GM12875 (cell line): ENCODE data around the gene EMILIN1.

Experiments
- H3K4me3 ChIP-seq: one replicate; pipeline ENCODE4 v1.5.1; 2011; ENCODE audit warnings: low read depth, low read length, control low read depth
- TF ChIP-seq, protein P1 (sequence below): IDR thresholded peaks from 2 replicates; pipeline ENCODE4 v1.5.1; 2011; ENCODE audit warnings: low read depth, mild to moderate bottlenecking, control low read depth, inconsistent platforms, low read length, moderate library complexity, borderline replicate concordance; ENCODE audit not compliant: insufficient read depth

The EMILIN1 gene

DNA sequence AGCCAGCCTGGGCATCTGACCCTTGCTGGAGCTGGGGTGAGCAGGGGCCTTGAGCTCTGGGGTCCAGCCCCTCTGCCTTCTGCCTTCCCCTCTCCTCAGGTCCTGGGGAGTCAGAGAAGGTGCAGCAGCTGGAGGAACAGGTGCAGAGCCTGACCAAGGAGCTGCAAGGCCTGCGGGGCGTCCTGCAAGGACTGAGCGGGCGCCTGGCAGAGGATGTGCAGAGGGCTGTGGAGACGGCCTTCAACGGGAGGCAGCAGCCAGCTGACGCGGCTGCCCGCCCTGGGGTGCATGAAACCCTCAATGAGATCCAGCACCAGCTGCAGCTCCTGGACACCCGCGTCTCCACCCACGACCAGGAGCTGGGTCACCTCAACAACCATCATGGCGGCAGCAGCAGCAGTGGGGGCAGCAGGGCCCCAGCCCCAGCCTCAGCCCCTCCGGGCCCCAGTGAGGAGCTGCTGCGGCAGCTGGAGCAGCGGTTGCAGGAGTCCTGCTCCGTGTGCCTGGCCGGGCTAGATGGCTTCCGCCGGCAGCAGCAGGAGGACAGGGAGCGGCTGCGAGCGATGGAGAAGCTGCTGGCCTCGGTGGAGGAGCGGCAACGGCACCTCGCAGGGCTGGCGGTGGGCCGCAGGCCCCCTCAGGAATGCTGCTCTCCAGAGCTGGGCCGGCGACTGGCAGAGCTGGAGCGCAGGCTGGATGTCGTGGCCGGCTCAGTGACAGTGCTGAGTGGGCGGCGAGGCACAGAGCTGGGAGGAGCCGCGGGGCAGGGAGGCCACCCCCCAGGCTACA is 3.8 kb downstream of the EMILIN1 start:
- no peak overlapping the region for H3K4me3 ChIP-seq
- TF ChIP-seq, protein P1, sequence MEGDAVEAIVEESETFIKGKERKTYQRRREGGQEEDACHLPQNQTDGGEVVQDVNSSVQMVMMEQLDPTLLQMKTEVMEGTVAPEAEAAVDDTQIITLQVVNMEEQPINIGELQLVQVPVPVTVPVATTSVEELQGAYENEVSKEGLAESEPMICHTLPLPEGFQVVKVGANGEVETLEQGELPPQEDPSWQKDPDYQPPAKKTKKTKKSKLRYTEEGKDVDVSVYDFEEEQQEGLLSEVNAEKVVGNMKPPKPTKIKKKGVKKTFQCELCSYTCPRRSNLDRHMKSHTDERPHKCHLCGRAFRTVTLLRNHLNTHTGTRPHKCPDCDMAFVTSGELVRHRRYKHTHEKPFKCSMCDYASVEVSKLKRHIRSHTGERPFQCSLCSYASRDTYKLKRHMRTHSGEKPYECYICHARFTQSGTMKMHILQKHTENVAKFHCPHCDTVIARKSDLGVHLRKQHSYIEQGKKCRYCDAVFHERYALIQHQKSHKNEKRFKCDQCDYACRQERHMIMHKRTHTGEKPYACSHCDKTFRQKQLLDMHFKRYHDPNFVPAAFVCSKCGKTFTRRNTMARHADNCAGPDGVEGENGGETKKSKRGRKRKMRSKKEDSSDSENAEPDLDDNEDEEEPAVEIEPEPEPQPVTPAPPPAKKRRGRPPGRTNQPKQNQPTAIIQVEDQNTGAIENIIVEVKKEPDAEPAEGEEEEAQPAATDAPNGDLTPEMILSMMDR, result no peak

DNA sequence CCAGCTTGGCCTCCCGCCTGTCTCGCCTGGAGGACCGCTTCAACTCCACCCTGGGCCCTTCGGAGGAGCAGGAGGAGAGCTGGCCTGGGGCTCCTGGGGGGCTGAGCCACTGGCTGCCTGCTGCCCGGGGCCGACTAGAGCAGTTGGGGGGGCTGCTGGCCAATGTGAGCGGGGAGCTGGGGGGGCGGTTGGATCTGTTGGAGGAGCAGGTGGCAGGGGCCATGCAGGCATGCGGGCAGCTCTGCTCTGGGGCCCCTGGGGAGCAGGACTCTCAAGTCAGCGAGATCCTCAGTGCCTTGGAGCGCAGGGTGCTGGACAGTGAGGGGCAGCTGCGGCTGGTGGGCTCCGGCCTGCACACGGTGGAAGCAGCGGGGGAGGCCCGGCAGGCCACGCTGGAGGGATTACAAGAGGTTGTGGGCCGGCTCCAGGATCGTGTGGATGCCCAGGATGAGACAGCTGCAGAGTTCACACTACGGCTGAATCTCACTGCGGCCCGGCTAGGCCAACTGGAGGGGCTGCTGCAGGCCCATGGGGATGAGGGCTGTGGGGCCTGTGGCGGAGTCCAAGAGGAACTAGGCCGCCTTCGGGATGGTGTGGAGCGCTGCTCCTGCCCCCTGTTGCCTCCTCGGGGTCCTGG is 4.5 kb downstream of the EMILIN1 start:
- TF ChIP-seq, protein P1, result no peak
- H3K4me3 ChIP-seq, result no peak overlapping the region

DNA sequence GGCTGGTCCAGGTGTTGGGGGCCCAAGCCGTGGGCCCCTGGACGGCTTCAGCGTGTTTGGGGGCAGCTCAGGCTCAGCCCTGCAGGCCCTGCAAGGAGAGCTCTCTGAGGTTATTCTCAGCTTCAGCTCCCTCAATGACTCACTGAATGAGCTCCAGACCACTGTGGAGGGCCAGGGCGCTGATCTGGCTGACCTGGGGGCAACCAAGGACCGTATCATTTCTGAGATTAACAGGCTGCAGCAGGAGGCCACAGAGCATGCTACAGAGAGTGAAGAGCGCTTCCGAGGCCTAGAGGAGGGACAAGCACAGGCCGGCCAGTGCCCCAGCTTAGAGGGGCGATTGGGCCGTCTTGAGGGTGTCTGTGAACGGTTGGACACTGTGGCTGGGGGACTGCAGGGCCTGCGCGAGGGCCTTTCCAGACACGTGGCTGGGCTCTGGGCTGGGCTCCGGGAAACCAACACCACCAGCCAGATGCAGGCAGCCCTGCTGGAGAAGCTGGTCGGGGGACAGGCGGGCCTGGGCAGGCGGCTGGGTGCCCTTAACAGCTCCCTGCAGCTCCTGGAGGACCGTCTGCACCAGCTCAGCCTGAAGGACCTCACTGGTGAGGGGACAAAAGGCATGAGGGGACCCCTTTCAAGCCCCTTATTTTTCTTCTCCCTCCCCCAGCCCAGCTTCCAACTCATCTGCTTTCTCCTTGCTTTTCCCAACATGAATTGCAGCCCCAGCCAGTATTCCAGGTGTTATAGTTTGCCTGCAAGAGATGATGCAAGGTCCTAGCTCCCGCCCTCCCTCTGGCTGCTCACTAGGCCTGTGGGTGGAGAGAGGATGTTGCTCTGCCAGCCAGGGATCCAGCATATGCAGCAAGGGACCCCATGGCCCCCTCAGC is 5.2 kb downstream of the EMILIN1 start:
- TF ChIP-seq, protein P1, result no peak
- H3K4me3 ChIP-seq, result no peak overlapping the region

DNA sequence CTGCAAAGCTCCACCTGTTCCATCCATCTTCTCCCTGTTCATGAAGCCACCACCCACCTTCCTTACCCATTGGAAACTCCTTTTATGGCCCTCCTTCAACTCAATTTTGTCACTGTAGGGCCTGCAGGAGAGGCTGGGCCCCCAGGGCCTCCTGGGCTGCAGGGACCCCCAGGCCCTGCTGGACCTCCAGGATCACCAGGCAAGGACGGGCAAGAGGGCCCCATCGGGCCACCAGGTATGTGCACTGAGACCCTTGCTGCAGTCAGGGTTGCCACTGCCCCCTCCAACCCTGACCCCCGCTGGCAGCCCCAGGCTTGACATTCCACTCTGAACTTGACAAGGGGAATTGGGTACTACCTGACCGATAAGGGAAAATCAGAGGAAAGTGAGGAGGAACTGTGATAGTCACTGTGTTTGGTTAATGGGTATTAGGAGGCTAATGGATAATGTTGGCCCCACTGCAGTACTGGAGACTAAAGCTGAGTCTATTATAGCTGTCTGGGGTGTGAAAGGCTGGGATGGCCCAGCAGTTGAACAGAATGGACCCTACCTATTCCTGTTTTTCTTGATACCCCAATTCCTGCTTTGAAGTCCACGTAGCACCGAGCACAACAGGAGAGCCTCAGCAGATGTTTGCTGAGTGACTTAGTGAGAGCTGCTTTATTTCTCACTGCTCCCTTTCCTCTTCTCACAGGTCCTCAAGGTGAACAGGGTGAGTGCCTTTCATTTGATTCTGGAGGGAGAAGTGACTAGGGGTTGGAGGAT is 6.1 kb downstream of the EMILIN1 start:
- H3K4me3 ChIP-seq, result no peak overlapping the region
- TF ChIP-seq, protein P1, result no peak

DNA sequence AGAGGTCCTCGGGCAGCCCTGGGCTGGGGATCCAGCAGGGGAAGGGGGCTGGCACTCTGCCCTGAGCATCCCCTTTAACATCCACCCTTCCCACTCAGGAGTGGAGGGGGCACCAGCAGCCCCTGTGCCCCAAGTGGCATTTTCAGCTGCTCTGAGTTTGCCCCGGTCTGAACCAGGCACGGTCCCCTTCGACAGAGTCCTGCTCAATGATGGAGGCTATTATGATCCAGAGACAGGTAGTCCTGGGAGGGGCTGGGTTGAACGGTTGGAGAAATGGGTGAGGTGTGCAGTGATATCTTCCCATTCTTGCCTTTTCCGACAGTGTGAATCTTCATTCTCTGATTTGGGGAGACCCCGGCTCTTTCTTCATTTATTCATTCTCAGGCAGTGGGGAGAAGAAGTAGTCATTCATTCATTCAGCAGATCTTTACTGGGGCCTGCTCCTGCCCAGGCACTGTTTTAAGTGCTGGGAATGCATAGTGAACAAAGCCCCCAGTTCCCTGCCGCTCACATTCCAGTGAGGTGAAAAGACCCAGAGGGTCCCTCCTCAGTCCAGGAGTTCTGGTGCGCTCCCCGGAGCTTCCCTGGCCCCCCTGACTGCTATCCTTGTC is 6.8 kb downstream of the EMILIN1 start:
- TF ChIP-seq, protein P1, result no peak
- peak overlapping the region; percentile 43 for H3K4me3 ChIP-seq

DNA sequence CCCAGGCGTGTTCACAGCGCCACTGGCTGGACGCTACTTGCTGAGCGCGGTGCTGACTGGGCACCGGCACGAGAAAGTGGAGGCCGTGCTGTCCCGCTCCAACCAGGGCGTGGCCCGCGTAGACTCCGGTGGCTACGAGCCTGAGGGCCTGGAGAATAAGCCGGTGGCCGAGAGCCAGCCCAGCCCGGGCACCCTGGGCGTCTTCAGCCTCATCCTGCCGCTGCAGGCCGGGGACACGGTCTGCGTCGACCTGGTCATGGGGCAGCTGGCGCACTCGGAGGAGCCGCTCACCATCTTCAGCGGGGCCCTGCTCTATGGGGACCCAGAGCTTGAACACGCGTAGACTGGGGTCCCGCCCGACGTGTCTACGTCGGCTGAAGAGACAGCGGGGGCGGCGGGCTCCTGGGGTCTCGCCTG is 7.3 kb downstream of the EMILIN1 start:
- H3K4me3 ChIP-seq, result peak overlapping the region; percentile 43

More for the DNA sequence above, 7.3 kb downstream of the EMILIN1 start:
- TF ChIP-seq, protein P1, result 0 out of 2 replicates have a peak, but pooled peaks have one; percentile 19
